BJ (cell line): ENCODE data around the gene SRSF5. TPM values are rescaled to one million over a fixed set of nuclear protein-coding genes. Genes with fewer than 3 reads are reported as not detected.

Source experiments
- CTCF ChIA-PET: fragments of 350-600 bp; formaldehyde crosslinking; extraction: SDS; loops from one replicate; lab custom pipeline; 2021; ENCODE audit warnings: antibody characterized with exemption, inconsistent platforms; lab: Yijun Ruan, JAX
- POLR2A ChIA-PET: fragments of 300-600 bp; sonication (Branson Sonifier 250); formaldehyde crosslinking; extraction: SDS; loops from one replicate; lab custom pipeline; 2021; ENCODE audit warnings: antibody characterized with exemption; lab: Charles Lee
- DNase-seq: peaks from one replicate; pipeline ENCODE4 v3.0.0-alpha.2; 2011; ENCODE audit warnings: low read depth
- H3K27me3 ChIP-seq: 2 replicates; pipeline ENCODE4 v1.6.0; 2011; ENCODE audit warnings: low read length; ENCODE audit not compliant: control insufficient read depth, insufficient read depth
- H3K36me3 ChIP-seq: 2 replicates; pipeline ENCODE4 v1.5.1; 2011; ENCODE audit warnings: low read length; ENCODE audit not compliant: control insufficient read depth, insufficient read depth
- H3K4me3 ChIP-seq: 2 replicates; pipeline ENCODE4 v1.5.1; 2011; ENCODE audit warnings: low read depth, mild to moderate bottlenecking, control low read depth, low read length
- CTCF ChIP-seq: IDR thresholded peaks from 2 replicates; pipeline ENCODE4 v1.5.1; 2011; ENCODE audit warnings: low read depth, mild to moderate bottlenecking, control low read depth, inconsistent platforms, low read length, moderate library complexity; ENCODE audit not compliant: insufficient read depth
- polyA plus RNA-seq: library from polyadenylated mRNA; depleted of rRNA; stranded (reverse); fragments of >200 nt; gene quantifications from 2 replicates; pipeline ENCODE4 v1.2.3, GENCODE V29; 2011

Gene SRSF5
- polyA plus RNA-seq, 1 experiment, result 162 TPM

GRCh38 chr14:69784942-69785341 lies 18.0 kb downstream of the SRSF5 start:
- TF ChIP-seq CTCF, result no peak
- POLR2A ChIA-PET, result no interaction called here
- DNase-seq, result no peak
- H3K4me3 ChIP-seq, result no peak overlapping the region
- CTCF ChIA-PET, result no interaction called here
- H3K27me3 ChIP-seq, result no peaks in the 10 kb centered on the region
- H3K36me3 ChIP-seq, result peaks cover 2% of the 10 kb centered on the region

GRCh38 chr14:69786603-69787002 lies 19.7 kb downstream of the SRSF5 start:
- DNase-seq, result no peak
- no peak for TF ChIP-seq CTCF
- CTCF ChIA-PET, result no interaction called here
- H3K4me3 ChIP-seq, result no peak overlapping the region
- H3K27me3 ChIP-seq, result no peaks in the 10 kb centered on the region
- POLR2A ChIA-PET, result no interaction called here
- no peaks in the 10 kb centered on the region; the same call in 1 of the 2 replicates for H3K36me3 ChIP-seq

GRCh38 chr14:69789118-69789640 lies 22.2 kb downstream of the SRSF5 start:
- TF ChIP-seq CTCF, result no peak
- Histone ChIP-seq H3K27me3 (no peaks in the 10 kb centered on the region), H3K36me3 (no peaks in the 10 kb centered on the region; the same call in 1 of the 2 replicates), H3K4me3 (no peak overlapping the region)
- DNase-seq, result no peak
- CTCF ChIA-PET, result no interaction called here
- POLR2A ChIA-PET, result no interaction called here

- Histone ChIP-seq H3K27me3 (no peaks in the 10 kb centered on the region), H3K36me3 (no peaks in the 10 kb centered on the region), H3K4me3 (no peak overlapping the region)
- no peak for DNase-seq
- ChIA-PET POLR2A (no interaction called here), CTCF (no interaction called here)
- no peak for TF ChIP-seq CTCF
These were observed 26.0 kb downstream of the SRSF5 start for GRCh38 chr14:69792887-69793421.

GRCh38 chr14:69794791-69795190 lies 27.8 kb downstream of the SRSF5 start:
- no peak for TF ChIP-seq CTCF
- ChIA-PET POLR2A (no interaction called here), CTCF (no interaction called here)
- Histone ChIP-seq H3K27me3 (no peaks in the 10 kb centered on the region), H3K36me3 (no peaks in the 10 kb centered on the region), H3K4me3 (no peak overlapping the region)
- no peak for DNase-seq
